Measurements from ENCODE around the gene COL4A6.

DNA sequence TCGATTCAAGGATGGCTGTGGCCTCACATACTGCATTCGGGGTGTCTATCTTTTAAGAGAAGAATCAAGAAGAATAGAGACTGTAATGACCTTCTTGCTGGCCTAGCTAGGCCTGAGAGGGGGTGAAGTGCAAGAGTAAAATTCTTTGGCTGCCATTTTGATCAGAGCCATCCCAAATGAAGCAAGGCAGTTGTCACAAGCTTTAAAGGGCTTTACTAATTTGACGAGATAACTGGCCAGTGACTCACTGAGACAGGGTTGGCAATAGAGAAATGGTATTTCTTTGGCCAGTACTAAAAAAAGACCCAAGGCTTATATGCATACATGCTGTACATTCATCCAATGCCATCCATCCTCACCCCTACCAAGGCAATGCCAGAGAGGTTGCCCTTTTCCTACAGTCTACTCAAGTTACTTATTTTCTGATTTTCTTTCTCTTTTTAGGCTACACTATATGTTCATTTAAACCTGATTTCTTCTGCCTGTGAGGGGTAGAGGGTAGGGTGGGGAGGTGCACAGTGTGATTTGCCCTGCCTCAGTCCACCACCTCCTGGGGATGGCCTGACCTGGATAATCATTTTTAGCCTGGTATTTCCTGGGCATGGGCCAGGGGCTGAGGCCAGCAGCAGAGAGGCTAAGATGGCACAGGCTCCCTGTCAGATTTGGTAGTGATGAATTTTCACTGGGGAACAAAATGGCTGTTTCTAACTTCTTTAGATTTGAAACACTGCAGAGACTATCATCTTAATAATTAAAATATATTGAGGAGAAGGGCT lies 314.4 kb downstream of the COL4A6 start:
- TF ChIP-seq EZH2 (IDR thresholded peaks at IDR 0.05; ENCODE audit: insufficient read depth, poor library complexity, severe bottlenecking) = no peak
- no peak for TF ChIP-seq EZH2phosphoT487 (IDR thresholded peaks at IDR 0.05; ENCODE audit: insufficient read depth, low read depth)
